NCI-H146 treated with DMSO at 0.1 percent for 48 hours (cell line): ENCODE measurements around the gene EIF3I.
"Not testable (repeated sequence)": the region's sequence is repeated elsewhere in the genome, so short reads cannot be mapped to it uniquely, and the experiment has no call there.

Experiments used
- DNase-seq: peaks from one replicate; lab custom pipeline; 2025; ENCODE audit not compliant: unreplicated experiment; lab: John Stamatoyannopoulos, UW

EIF3I gene

GRCh38 chr1:32231843-32232432 is 9.7 kb downstream of the EIF3I start:
- DNase-seq: no peak

- no peak for DNase-seq
Observed at GRCh38 chr1:32232558-32233304, 10.5 kb downstream of the EIF3I start.

- DNase-seq: no peak
Observed at GRCh38 chr1:32234792-32235191, 12.6 kb downstream of the EIF3I start.

- DNase-seq: no peak
Observed at GRCh38 chr1:32239337-32239736, 17.1 kb downstream of the EIF3I start.

- no peak for DNase-seq
Observed at GRCh38 chr1:32239790-32240139, 17.6 kb downstream of the EIF3I start.

GRCh38 chr1:32240140-32240951 is 18.1 kb downstream of the EIF3I start:
- peak; percentile 83 for DNase-seq

GRCh38 chr1:32241001-32241763 is 19.0 kb downstream of the EIF3I start:
- DNase-seq: peak; percentile 48

- no peak for DNase-seq
Observed at GRCh38 chr1:32242341-32242851, 20.2 kb downstream of the EIF3I start.

- no peak for DNase-seq
Observed at GRCh38 chr1:32246888-32247273, 24.7 kb downstream of the EIF3I start, which contains the start of gene FAM167B. TSS of gene FAM167B (plus strand) at chr1:32247222. CDS start at chr1:32247422, 200 bp downstream.

GRCh38 chr1:32247452-32247851 is 25.2 kb downstream of the EIF3I start:
- no peak for DNase-seq

- peak; percentile 36 for DNase-seq
Observed at GRCh38 chr1:32247983-32248889, 26.0 kb downstream of the EIF3I start.

- DNase-seq: no peak
Observed at GRCh38 chr1:32249831-32250525, 27.8 kb downstream of the EIF3I start.

- no peak for DNase-seq
Observed at GRCh38 chr1:32250893-32251716, 28.9 kb downstream of the EIF3I start, which contains the start of gene LCK. TSS of gene LCK (plus strand) at chr1:32251265. CDS start at chr1:32274330, 23,065 bp downstream.

GRCh38 chr1:32255072-32256071 is 33.2 kb downstream of the EIF3I start:
- no peak for DNase-seq

GRCh38 chr1:32256473-32257226 is 34.4 kb downstream of the EIF3I start:
- no peak for DNase-seq

GRCh38 chr1:32257227-32257508 is 35.0 kb downstream of the EIF3I start:
- DNase-seq: no peak

GRCh38 chr1:32263236-32263593 is 41.0 kb downstream of the EIF3I start:
- not testable (repeated sequence) for DNase-seq
